Sciatic nerve (tissue), 2 donors: Measurements from ENCODE around the gene RASSF5. TPM values are rescaled to one million over a fixed set of nuclear protein-coding genes. Genes with fewer than 3 reads are reported as not detected.

Source experiments
- ATAC-seq: fragments of 200-7000 bp; cut with Tn5 transposase; one replicate; pipeline ENCODE4 v1.9.1; 2020; ENCODE audit warnings: mild to moderate bottlenecking, moderate library complexity
- DNase-seq: peaks from one replicate; pipeline ENCODE4 v3.0.0-alpha.2; 2020; ENCODE audit warnings: low spot score
- intact Hi-C: fragments of 100-400 bp; cut with DNase I; formaldehyde crosslinking; loops from one replicate; pipeline ENCODE4 v1.14.2; 2022
- microRNA-seq: library from miRNA; unstranded; fragments of <30 nt; microRNA quantifications from one replicate; pipeline ENCODE4 v1.2.0, GENCODE V29; 2020
- total RNA-seq: library from RNA; stranded (reverse); fragmentation: NEBNext Ultra II Directional; extraction: Animal tissue kit (Norgen Biotek cat#: 25700); gene quantifications from one replicate; pipeline ENCODE4 v1.2.1, GENCODE V29; 2021
- donor health status: DM: no; HTN: no; CAD: no.
- donor health status: DM: no; HTN: no; CAD: no.

Gene RASSF5
- total RNA-seq, 1 donor from 2014 or later, result 53.0 TPM

GRCh38 chr1:206636671-206637070 lies 129.3 kb downstream of the RASSF5 start:
- ATAC-seq, result no peak
- no peak for DNase-seq

DNA sequence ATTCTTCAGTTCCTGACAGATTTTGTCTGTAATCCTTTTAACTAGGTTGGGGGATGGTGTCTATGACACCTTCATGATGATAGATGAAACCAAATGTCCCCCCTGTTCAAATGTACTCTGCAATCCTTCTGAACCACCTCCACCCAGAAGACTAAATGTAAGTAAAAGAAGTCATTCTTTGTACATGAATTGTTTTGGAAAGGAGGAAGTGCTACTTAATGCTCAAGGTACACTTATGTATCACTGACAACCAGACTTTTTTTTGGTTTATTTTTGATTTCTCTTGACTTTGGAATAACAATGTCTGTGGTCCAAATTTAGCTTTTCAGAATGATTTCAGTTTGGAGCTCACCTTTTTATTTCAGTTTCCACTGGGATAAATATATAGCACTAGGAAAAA lies 130.3 kb downstream of the RASSF5 start:
- intact Hi-C loops, result no loop called here
- no peak for DNase-seq
- no peak for ATAC-seq

More at GRCh38 chr1:206636671-206637070, 129.3 kb downstream of the RASSF5 start:
- intact Hi-C loops, result no loop called here

Small RNAs within 50 kb of the gene (microRNA-seq; reads per million reads assigned to microRNA genes)
- gene MIR6769B, result not detected

Other genes with a start within 250 kb of the RASSF5 start
- gene IKBKE, start 37.1 kb upstream of the RASSF5 start, total RNA-seq, result 4.1 TPM
- 54.1 TPM for gene EIF2D, start 104.9 kb downstream of the RASSF5 start, total RNA-seq
- gene DYRK3, start 128.0 kb downstream of the RASSF5 start, total RNA-seq, result 9.5 TPM
- 56.3 TPM for gene MAPKAPK2, start 177.4 kb downstream of the RASSF5 start, total RNA-seq